ENCODE results near the gene TUFM. TPM values are rescaled to one million over a fixed set of nuclear protein-coding genes. Genes with fewer than 3 reads are reported as not detected.
A peak's percentile ranks its signal among the peaks of the same experiment; 100 is the strongest.

The TUFM gene
- total and polyA plus RNA-seq, 2 donors = 44.4 to 148 TPM

GRCh38 chr16:28867241-28867640 is 21.1 kb upstream of the TUFM start:
- peaks cover 11% of the 10 kb centered on the region for H3K36me3 ChIP-seq (ENCODE audit: insufficient read depth)
- 91% methylated on average over 13 of the region's 13 CpGs for WGBS
- no peak overlapping the region for H3K27ac ChIP-seq (ENCODE audit: low read depth)
- no peaks in the 10 kb centered on the region for H3K4me1 ChIP-seq (ENCODE audit: insufficient read depth)
- no peak overlapping the region for H3K4me3 ChIP-seq (ENCODE audit: low read depth, low read length)
- DNase-seq (ENCODE audit: extremely low spot score) = no peak

GRCh38 chr16:28866454-28866804 is 20.3 kb upstream of the TUFM start:
- DNase-seq (ENCODE audit: extremely low spot score) = no peak
- H3K36me3 ChIP-seq (ENCODE audit: insufficient read depth) = peaks cover 11% of the 10 kb centered on the region
- H3K4me3 ChIP-seq (ENCODE audit: low read depth, low read length) = no peak overlapping the region
- no peak overlapping the region for H3K27ac ChIP-seq (ENCODE audit: low read depth)
- 85% methylated on average over 17 of the region's 17 CpGs for WGBS
- no peaks in the 10 kb centered on the region for H3K4me1 ChIP-seq (ENCODE audit: insufficient read depth)

GRCh38 chr16:28865722-28866453 is 19.7 kb upstream of the TUFM start:
- DNase-seq (ENCODE audit: extremely low spot score) = no peak
- Histone ChIP-seq H3K36me3 (ENCODE audit: insufficient read depth) (peaks cover 11% of the 10 kb centered on the region), H3K4me3 (ENCODE audit: low read depth, low read length) (no peak overlapping the region), H3K27ac (ENCODE audit: low read depth) (no peak overlapping the region), H3K4me1 (ENCODE audit: insufficient read depth) (no peaks in the 10 kb centered on the region)
- WGBS = 70% methylated on average over 32 of the region's 32 CpGs

GRCh38 chr16:28865001-28865688 is 19.0 kb upstream of the TUFM start:
- no peak for DNase-seq (ENCODE audit: extremely low spot score)
- Histone ChIP-seq H3K4me1 (ENCODE audit: insufficient read depth) (no peaks in the 10 kb centered on the region), H3K36me3 (ENCODE audit: insufficient read depth) (peaks cover 11% of the 10 kb centered on the region), H3K4me3 (ENCODE audit: low read depth, low read length) (no peak overlapping the region), H3K27ac (ENCODE audit: low read depth) (no peak overlapping the region)
- 85% methylated on average over 12 of the region's 12 CpGs for WGBS

- 1% methylated on average over 42 of the region's 42 CpGs for WGBS
- no peaks in the 10 kb centered on the region for H3K4me1 ChIP-seq (ENCODE audit: insufficient read depth)
- no peak for DNase-seq (ENCODE audit: extremely low spot score)
- H3K4me3 ChIP-seq (ENCODE audit: low read depth, low read length) = peak overlapping the region; percentile 90
- H3K27ac ChIP-seq (ENCODE audit: low read depth) = peak overlapping the region; percentile 93
- peaks cover 4% of the 10 kb centered on the region for H3K36me3 ChIP-seq (ENCODE audit: insufficient read depth)
Observed at GRCh38 chr16:28863929-28864793, 18.0 kb upstream of the TUFM start.

GRCh38 chr16:28859326-28859725 is 13.2 kb upstream of the TUFM start:
- no peak for DNase-seq (ENCODE audit: extremely low spot score)
- H3K27ac ChIP-seq (ENCODE audit: low read depth) = no peak overlapping the region

GRCh38 chr16:28858421-28858820 is 12.3 kb upstream of the TUFM start:
- DNase-seq (ENCODE audit: extremely low spot score) = no peak
- no peaks in the 10 kb centered on the region for H3K36me3 ChIP-seq (ENCODE audit: insufficient read depth)
- H3K27ac ChIP-seq (ENCODE audit: low read depth) = no peak overlapping the region
- no peak overlapping the region for H3K4me3 ChIP-seq (ENCODE audit: low read depth, low read length)
- no peaks in the 10 kb centered on the region for H3K4me1 ChIP-seq (ENCODE audit: insufficient read depth)
- WGBS = 94% methylated on average over 8 of the region's 8 CpGs

More at GRCh38 chr16:28859326-28859725, 13.2 kb upstream of the TUFM start:
- 86% methylated on average over 4 of the region's 4 CpGs for WGBS
- Histone ChIP-seq H3K36me3 (ENCODE audit: insufficient read depth) (no peaks in the 10 kb centered on the region), H3K4me1 (ENCODE audit: insufficient read depth) (no peaks in the 10 kb centered on the region), H3K4me3 (ENCODE audit: low read depth, low read length) (no peak overlapping the region)

GRCh38 chr16:28846933-28847273 is 755 bp upstream of the TUFM start:
- Histone ChIP-seq H3K27ac (ENCODE audit: low read depth) (peak overlapping the region; percentile 66), H3K4me3 (ENCODE audit: low read depth, low read length) (peak overlapping the region; percentile 63), H3K4me1 (ENCODE audit: insufficient read depth) (no peaks in the 10 kb centered on the region), H3K36me3 (ENCODE audit: insufficient read depth) (peaks cover 4% of the 10 kb centered on the region)
- 23% methylated on average over 5 of the region's 5 CpGs for WGBS
- no peak for DNase-seq (ENCODE audit: extremely low spot score)

GRCh38 chr16:28845761-28846079 is 428 bp downstream of the TUFM start:
- Histone ChIP-seq H3K36me3 (ENCODE audit: insufficient read depth) (peaks cover 4% of the 10 kb centered on the region), H3K27ac (ENCODE audit: low read depth) (peak overlapping the region; percentile 71), H3K4me3 (ENCODE audit: low read depth, low read length) (peak overlapping the region; percentile 63), H3K4me1 (ENCODE audit: insufficient read depth) (no peaks in the 10 kb centered on the region)
- DNase-seq (ENCODE audit: extremely low spot score) = no peak
- WGBS = 1% methylated on average over 16 of the region's 16 CpGs

- no peaks in the 10 kb centered on the region for H3K4me1 ChIP-seq (ENCODE audit: insufficient read depth)
- no peak for DNase-seq (ENCODE audit: extremely low spot score)
- WGBS = 63% methylated on average over 10 of the region's 10 CpGs
- H3K27ac ChIP-seq (ENCODE audit: low read depth) = no peak overlapping the region
- H3K4me3 ChIP-seq (ENCODE audit: low read depth, low read length) = peak overlapping the region; percentile 63
- H3K36me3 ChIP-seq (ENCODE audit: insufficient read depth) = peaks cover 4% of the 10 kb centered on the region
Observed at GRCh38 chr16:28845293-28845692, 855 bp downstream of the TUFM start.

- Histone ChIP-seq H3K4me1 (ENCODE audit: insufficient read depth) (no peaks in the 10 kb centered on the region), H3K36me3 (ENCODE audit: insufficient read depth) (peaks cover 4% of the 10 kb centered on the region), H3K27ac (ENCODE audit: low read depth) (no peak overlapping the region), H3K4me3 (ENCODE audit: low read depth, low read length) (no peak overlapping the region)
- 90% methylated on average over 19 of the region's 19 CpGs for WGBS
- DNase-seq (ENCODE audit: extremely low spot score) = no peak
Observed at GRCh38 chr16:28844226-28844885, 1.8 kb downstream of the TUFM start.

- Histone ChIP-seq H3K4me1 (ENCODE audit: insufficient read depth) (no peaks in the 10 kb centered on the region), H3K27ac (ENCODE audit: low read depth) (no peak overlapping the region), H3K4me3 (ENCODE audit: low read depth, low read length) (no peak overlapping the region), H3K36me3 (ENCODE audit: insufficient read depth) (peaks cover 4% of the 10 kb centered on the region)
- WGBS = 95% methylated on average over 12 of the region's 12 CpGs
- no peak for DNase-seq (ENCODE audit: extremely low spot score)
Observed at GRCh38 chr16:28843766-28844165, 2.4 kb downstream of the TUFM start.

- 94% methylated on average over 7 of the region's 7 CpGs for WGBS
- no peaks in the 10 kb centered on the region for H3K4me1 ChIP-seq (ENCODE audit: insufficient read depth)
- peaks cover 4% of the 10 kb centered on the region for H3K36me3 ChIP-seq (ENCODE audit: insufficient read depth)
- H3K4me3 ChIP-seq (ENCODE audit: low read depth, low read length) = no peak overlapping the region
- no peak overlapping the region for H3K27ac ChIP-seq (ENCODE audit: low read depth)
- no peak for DNase-seq (ENCODE audit: extremely low spot score)
Observed at GRCh38 chr16:28842696-28843095, 3.5 kb downstream of the TUFM start.
